Measurements from ENCODE around the gene CFAP90. TPM values are rescaled to one million over a fixed set of nuclear protein-coding genes. Genes with fewer than 3 reads are reported as not detected.

The CFAP90 gene
- total and polyA plus RNA-seq, 2 of the 8 experiments (the other 6 are each of a cell fraction or from before 2014, with no cell fraction given) = 0.39 to 0.92 TPM

DNA sequence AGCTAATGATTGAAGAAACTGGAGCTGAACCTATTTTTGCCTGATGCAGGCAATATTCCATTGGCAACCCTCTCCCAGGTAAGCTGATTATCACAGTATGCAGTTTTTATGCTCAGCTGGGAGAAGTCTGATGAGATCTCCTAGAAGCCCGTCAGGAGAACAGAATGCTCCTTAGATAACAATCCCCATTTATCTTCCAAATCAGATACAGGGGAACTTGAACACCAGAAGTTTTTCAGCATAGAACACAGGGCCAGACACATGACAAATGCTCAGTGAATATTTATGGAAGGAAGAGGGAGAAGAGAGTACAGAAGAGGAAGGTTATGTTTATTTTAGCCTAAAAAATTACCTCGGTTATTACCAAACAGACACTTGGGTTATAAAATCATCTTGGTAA lies 37.9 kb downstream of the CFAP90 start:
- POLR2A ChIA-PET (ENCODE audit: partially characterized antibody) = interaction anchor here (1.2 kb wide), 1 partner anchor 12 kb away, joined by 3 read pairs; no protein-coding TSS in a partner anchor
- Histone ChIP-seq H2BK120ac (replicated peaks; ENCODE audit: low read depth, low read length) (no peak overlapping the region), H3K56ac (replicated peaks; ENCODE audit: insufficient read length, low read depth, low read length) (no peak overlapping the region), H3K36me3 (ENCODE audit: control insufficient read depth in 2 of 4, insufficient read depth in 4 of 4, low read length in 3 of 4) (peaks cover 0 to 6% (median 1%) of the 10 kb centered on the region in 4 experiments; a peak in 1 of 8 replicates), H3K4me3 (ENCODE audit: extremely low read depth in 1 of 4, insufficient read depth in 2 of 4, low read depth in 3 of 4, low read length in 4 of 4) (no peak overlapping the region), H3K9me3 (ENCODE audit: insufficient read depth in 2 of 2, low read depth in 1 of 2, low read length in 1 of 2) (no peaks in the 10 kb centered on the region), H4K8ac (ENCODE audit: extremely low read depth, insufficient read depth, low read length) (no peak overlapping the region), H3K4me2 (ENCODE audit: insufficient read depth in 1 of 2, low read depth in 2 of 2, low read length in 2 of 2) (no peak overlapping the region), H3K4me1 (replicated peaks in 1 of 4; ENCODE audit: control insufficient read depth in 3 of 4, insufficient read depth in 4 of 4, low read length in 3 of 4) (peaks cover 2 to 13% (median 6%) of the 10 kb centered on the region in 4 experiments; a peak in 6 of 7 replicates), H3K23me2 (ENCODE audit: low read depth, low read length) (no peaks in the 10 kb centered on the region), H4K5ac (ENCODE audit: insufficient read length, low read depth, low read length) (no peak overlapping the region), H2BK5ac (ENCODE audit: low read depth, low read length) (no peak overlapping the region), H2BK12ac (ENCODE audit: low read depth, low read length) (no peak overlapping the region), H2BK15ac (ENCODE audit: low read length) (no peak overlapping the region), H3K14ac (ENCODE audit: insufficient read length) (no peak overlapping the region), H2AFZ (ENCODE audit: low read length) (no peak overlapping the region), H3K18ac (ENCODE audit: extremely low read depth, low read length) (no peak overlapping the region), H3K4ac (replicated peaks; ENCODE audit: insufficient read length, low read depth, low read length) (no peak overlapping the region), H2BK20ac (ENCODE audit: low read length) (no peak overlapping the region), H3K27ac (ENCODE audit: low read depth, low read length) (no peak overlapping the region), H3K79me1 (ENCODE audit: low read depth, low read length) (no peaks in the 10 kb centered on the region), H2AK5ac (ENCODE audit: low read depth, low read length) (no peak overlapping the region), H3K27me3 (replicated peaks in 1 of 4; ENCODE audit: control insufficient read depth in 3 of 4, extremely low read depth in 1 of 4, insufficient read depth in 3 of 4, low read length in 3 of 4) (no peaks in the 10 kb centered on the region), H3K23ac (ENCODE audit: insufficient read length) (no peak overlapping the region), H4K91ac (replicated peaks; ENCODE audit: insufficient read length, low read length) (no peak overlapping the region), H3K9ac (replicated peaks in 1 of 4; ENCODE audit: extremely low read depth in 1 of 4, low read depth in 3 of 4, low read length in 3 of 4) (no peak overlapping the region), H3K79me2 (ENCODE audit: control insufficient read depth in 1 of 2, insufficient read depth in 2 of 2, low read length in 2 of 2) (no peaks in the 10 kb centered on the region), H4K20me1 (replicated peaks in 1 of 2; ENCODE audit: control insufficient read depth in 1 of 2, insufficient read depth in 2 of 2, low read length in 2 of 2) (no peaks in the 10 kb centered on the region)
- 84% methylated on average over 2 of the region's 2 CpGs; no CpG with 5 or more reads in 1 of the 2 experiments for WGBS, 2 experiments (ENCODE audit: extremely low coverage in 1 of 2, insufficient coverage in 1 of 2, insufficient read length in 1 of 2, insufficient replicate concordance in 2 of 2, low coverage in 1 of 2, low lambda C conversion rate in 2 of 2, missing lambda C conversion rate in 1 of 2)
- DNase-seq (ENCODE audit: low read depth in 1 of 2, low spot score in 2 of 2) (no peak), FAIRE-seq (no peak)
- TF ChIP-seq ASH2L (IDR thresholded peaks at IDR 0.05; ENCODE audit: low read length) (no peak), SP4 (IDR thresholded peaks at IDR 0.05; ENCODE audit: low read length) (no peak), POLR2A (IDR thresholded peaks at IDR 0.05; ENCODE audit: control extremely low read depth in 1 of 2, low read depth in 2 of 2, low read length in 2 of 2) (no peak), SRF (IDR thresholded peaks at IDR 0.05; ENCODE audit: low read depth, low read length) (no peak), GABPA (IDR thresholded peaks at IDR 0.05; ENCODE audit: borderline replicate concordance, insufficient read depth, low read length) (no peak)
- TF ChIP-seq, protein P1, sequence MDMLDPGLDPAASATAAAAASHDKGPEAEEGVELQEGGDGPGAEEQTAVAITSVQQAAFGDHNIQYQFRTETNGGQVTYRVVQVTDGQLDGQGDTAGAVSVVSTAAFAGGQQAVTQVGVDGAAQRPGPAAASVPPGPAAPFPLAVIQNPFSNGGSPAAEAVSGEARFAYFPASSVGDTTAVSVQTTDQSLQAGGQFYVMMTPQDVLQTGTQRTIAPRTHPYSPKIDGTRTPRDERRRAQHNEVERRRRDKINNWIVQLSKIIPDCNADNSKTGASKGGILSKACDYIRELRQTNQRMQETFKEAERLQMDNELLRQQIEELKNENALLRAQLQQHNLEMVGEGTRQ (IDR thresholded peaks at IDR 0.05; ENCODE audit: low read length) = no peak
- CTCF ChIA-PET (ENCODE audit: partially characterized antibody) = interaction anchor here (0.8 to 9.2 kb wide), 5 partner anchors 14 to 1023 kb away, joined by 3 to 61 read pairs (median 3); no protein-coding TSS in a partner anchor
